ENCODE data around the gene HYAL2. TPM values are rescaled to one million over a fixed set of nuclear protein-coding genes. Genes with fewer than 3 reads are reported as not detected.

Gene HYAL2
- total RNA-seq, 1 experiment from 2014 or later = 30.1 TPM

GRCh38 chr3:50296721-50297383 is 25.7 kb downstream of the HYAL2 start:
- no TSS peak for BruUV-seq (replicated peaks)
- H3K9me3 Mint-ChIP-seq (ENCODE audit: unreplicated experiment) = no peaks in the 10 kb centered on the region
- no peaks in the 10 kb centered on the region for H3K27me3 Mint-ChIP-seq (ENCODE audit: insufficient read depth, unreplicated experiment)
- Histone ChIP-seq H3K27me3 (replicated peaks; ENCODE audit: control insufficient read depth, insufficient read depth, low read length) (no peaks in the 10 kb centered on the region), H3K4me1 (peaks cover 19% of the 10 kb centered on the region), H3K9me3 (no peaks in the 10 kb centered on the region), H3K4me3 (ENCODE audit: low read depth, low read length) (no peak overlapping the region), H3K36me3 (ENCODE audit: control insufficient read depth, insufficient read depth, low read length) (no peaks in the 10 kb centered on the region)
- H3K27ac Mint-ChIP-seq (ENCODE audit: unreplicated experiment) = no peak overlapping the region
- H3K4me1 Mint-ChIP-seq (ENCODE audit: low read depth, unreplicated experiment) = peaks cover 16% of the 10 kb centered on the region
- POLR2A ChIA-PET = no interaction called here
- no peak for DNase-seq
- no peak for TF ChIP-seq CTCF (IDR thresholded peaks at IDR 0.05; ENCODE audit: insufficient read depth in 1 of 2, low read depth in 1 of 2, low read length in 1 of 2, severe bottlenecking in 1 of 2, unreplicated experiment in 1 of 2)
- intact Hi-C loops (cut with micrococcal nuclease; ENCODE audit: unreplicated experiment) = no loop called here
- H3K36me3 Mint-ChIP-seq (ENCODE audit: insufficient read depth, unreplicated experiment) = peaks cover 19% of the 10 kb centered on the region
- no peak overlapping the region for H3K4me3 Mint-ChIP-seq (ENCODE audit: unreplicated experiment)
- CTCF ChIA-PET = no interaction called here

GRCh38 chr3:50295553-50296431 is 26.8 kb downstream of the HYAL2 start:
- Histone ChIP-seq H3K9me3 (no peaks in the 10 kb centered on the region), H3K4me3 (ENCODE audit: low read depth, low read length) (no peak overlapping the region), H3K36me3 (ENCODE audit: control insufficient read depth, insufficient read depth, low read length) (no peaks in the 10 kb centered on the region), H3K4me1 (peaks cover 19% of the 10 kb centered on the region), H3K27me3 (replicated peaks; ENCODE audit: control insufficient read depth, insufficient read depth, low read length) (no peaks in the 10 kb centered on the region)
- H3K27me3 Mint-ChIP-seq (ENCODE audit: insufficient read depth, unreplicated experiment) = no peaks in the 10 kb centered on the region
- H3K4me1 Mint-ChIP-seq (ENCODE audit: low read depth, unreplicated experiment) = peaks cover 22% of the 10 kb centered on the region
- no peak for TF ChIP-seq CTCF (IDR thresholded peaks at IDR 0.05; ENCODE audit: insufficient read depth in 1 of 2, low read depth in 1 of 2, low read length in 1 of 2, severe bottlenecking in 1 of 2, unreplicated experiment in 1 of 2)
- POLR2A ChIA-PET = no interaction called here
- H3K4me3 Mint-ChIP-seq (ENCODE audit: unreplicated experiment) = no peak overlapping the region
- no peak for DNase-seq
- peaks cover 28% of the 10 kb centered on the region for H3K36me3 Mint-ChIP-seq (ENCODE audit: insufficient read depth, unreplicated experiment)
- BruUV-seq (replicated peaks) = no TSS peak
- no peak overlapping the region for H3K27ac Mint-ChIP-seq (ENCODE audit: unreplicated experiment)
- H3K9me3 Mint-ChIP-seq (ENCODE audit: unreplicated experiment) = no peaks in the 10 kb centered on the region
- intact Hi-C loops (cut with micrococcal nuclease; ENCODE audit: unreplicated experiment) = no loop called here
- CTCF ChIA-PET = no interaction called here

- peaks cover 10% of the 10 kb centered on the region for H3K4me1 ChIP-seq
- no peak overlapping the region for H3K4me3 ChIP-seq (ENCODE audit: low read depth, low read length)
- intact Hi-C loops (cut with micrococcal nuclease; ENCODE audit: unreplicated experiment) = no loop called here
- no peak overlapping the region for H3K4me3 Mint-ChIP-seq (ENCODE audit: unreplicated experiment)
- no peaks in the 10 kb centered on the region for H3K27me3 Mint-ChIP-seq (ENCODE audit: insufficient read depth, unreplicated experiment)
- no peaks in the 10 kb centered on the region for H3K9me3 Mint-ChIP-seq (ENCODE audit: unreplicated experiment)
- BruUV-seq (replicated peaks) = no TSS peak
- peaks cover 22% of the 10 kb centered on the region for H3K4me1 Mint-ChIP-seq (ENCODE audit: low read depth, unreplicated experiment)
- H3K36me3 Mint-ChIP-seq (ENCODE audit: insufficient read depth, unreplicated experiment) = peaks cover 29% of the 10 kb centered on the region
- no peak for TF ChIP-seq CTCF (IDR thresholded peaks at IDR 0.05; ENCODE audit: insufficient read depth in 1 of 2, low read depth in 1 of 2, low read length in 1 of 2, severe bottlenecking in 1 of 2, unreplicated experiment in 1 of 2)
- H3K27me3 ChIP-seq (replicated peaks; ENCODE audit: control insufficient read depth, insufficient read depth, low read length) = no peaks in the 10 kb centered on the region
- no peak for DNase-seq
- ChIA-PET CTCF (no interaction called here), POLR2A (no interaction called here)
- H3K27ac Mint-ChIP-seq (ENCODE audit: unreplicated experiment) = no peak overlapping the region
- H3K9me3 ChIP-seq = no peaks in the 10 kb centered on the region
- H3K36me3 ChIP-seq (ENCODE audit: control insufficient read depth, insufficient read depth, low read length) = peaks cover 3% of the 10 kb centered on the region; the same call in 1 of the 2 replicates
Observed at GRCh38 chr3:50294492-50295403, 27.8 kb downstream of the HYAL2 start.

Data from Caco-2 (cell line).